ENCODE measurements around the gene GPR39. TPM values are rescaled to one million over a fixed set of nuclear protein-coding genes. Genes with fewer than 3 reads are reported as not detected.

GPR39 gene
- total and polyA plus RNA-seq, 10 donors: 0.05 TPM; not detected in 9

- Histone ChIP-seq H3K27ac (no peak overlapping the region), H3K4me1 (no peaks in the 10 kb centered on the region), H3K27me3 (replicated peaks in 1 of 7) (peaks cover 0 to 6% (median 0%) of the 10 kb centered on the region in 7 donors), H3K9me3 (peaks cover 0 to 59% (median 49%) of the 10 kb centered on the region in 8 donors), H3K36me3 (no peaks in the 10 kb centered on the region), H3K4me3 (no peak overlapping the region)
- WGBS, 5 donors: 67 to 93% (median 72%) methylated on average over 4 of the region's 4 CpGs
- TF ChIP-seq CTCF (IDR thresholded peaks at IDR 0.05 in 8 of 11, conservative IDR thresholded peaks at IDR 0.05 in 3 of 11) (no peak), POLR2A (IDR thresholded peaks at IDR 0.05) (no peak)
- intact Hi-C loops (cut with DNase I; ENCODE audit: low total_unique reads): no loop called here
- no peak for DNase-seq
Measured at GRCh38 chr2:132463719-132464118, 47.1 kb downstream of the GPR39 start.

DNA sequence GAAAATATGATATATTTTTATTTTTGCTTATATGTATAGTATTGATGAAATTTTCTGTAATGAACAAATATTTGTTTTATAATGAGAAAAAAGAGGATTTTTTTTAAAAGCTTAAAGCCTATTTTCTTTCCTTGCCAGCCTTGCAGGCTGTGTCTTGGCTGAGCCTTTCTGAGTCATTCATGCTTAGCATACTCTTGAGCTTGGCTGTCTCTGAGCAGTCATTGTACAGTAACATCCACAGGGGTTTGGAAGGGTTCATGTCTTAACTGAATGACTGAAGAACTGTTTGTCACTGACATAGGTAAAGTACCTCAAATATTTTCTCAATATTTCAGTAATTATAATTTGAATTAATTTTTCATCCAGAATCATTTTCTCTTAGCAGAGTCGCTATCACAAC is 49.3 kb downstream of the GPR39 start:
- intact Hi-C loops (cut with DNase I; ENCODE audit: low total_unique reads): no loop called here
- Histone ChIP-seq H3K4me3 (no peak overlapping the region), H3K27me3 (replicated peaks in 1 of 7) (peaks cover 0 to under 1% (median 0%) of the 10 kb centered on the region in 7 donors), H3K27ac (no peak overlapping the region), H3K9me3 (peaks cover 0 to 81% (median 58%) of the 10 kb centered on the region in 8 donors), H3K36me3 (no peaks in the 10 kb centered on the region), H3K4me1 (no peaks in the 10 kb centered on the region)
- no peak for TF ChIP-seq POLR2AphosphoS5 (IDR thresholded peaks at IDR 0.05)
- no peak for TF ChIP-seq CTCF (IDR thresholded peaks at IDR 0.05 in 8 of 11, conservative IDR thresholded peaks at IDR 0.05 in 3 of 11)
- no peak for TF ChIP-seq POLR2A (IDR thresholded peaks at IDR 0.05)
- DNase-seq: no peak
- 62 to 77% (median 70%) methylated on average over 1 of the region's 1 CpG for WGBS, 5 donors

GRCh38 chr2:132466428-132467028 is 49.9 kb downstream of the GPR39 start:
- 44 to 88% (median 68%) methylated on average over 1 of the region's 1 CpG for WGBS, 5 donors
- H3K9me3 ChIP-seq: peaks cover 0 to 83% (median 60%) of the 10 kb centered on the region in 8 donors

More at GRCh38 chr2:132466428-132467028, 49.9 kb downstream of the GPR39 start:
- no peaks in the 10 kb centered on the region for H3K36me3 ChIP-seq
- no peak overlapping the region for H3K27ac ChIP-seq
- TF ChIP-seq CTCF (IDR thresholded peaks at IDR 0.05 in 8 of 11, conservative IDR thresholded peaks at IDR 0.05 in 3 of 11): no peak
- TF ChIP-seq POLR2A (IDR thresholded peaks at IDR 0.05): no peak
- no peak for TF ChIP-seq POLR2AphosphoS5 (IDR thresholded peaks at IDR 0.05)
- intact Hi-C loops (cut with DNase I; ENCODE audit: low total_unique reads): no loop called here
- no peak overlapping the region for H3K4me3 ChIP-seq
- no peaks in the 10 kb centered on the region for H3K4me1 ChIP-seq
- no peaks in the 10 kb centered on the region for H3K27me3 ChIP-seq (replicated peaks in 1 of 7)
- DNase-seq: no peak

Measured in spleen (tissue), 11 donors.